Thyroid gland (tissue), 4 donors: ENCODE data around the gene TAPBP. TPM values are rescaled to one million over a fixed set of nuclear protein-coding genes. Genes with fewer than 3 reads are reported as not detected.
A peak's percentile ranks its signal among the peaks of the same experiment; 100 is the strongest.

Experiments
- DNase-seq, 2 donors: peaks; one replicate each; pipeline ENCODE4 v3.0.0-alpha.2; 2019
- H3K27ac ChIP-seq, 3 donors: fragments of 200-600 bp; sonication (generic); 1 replicate in 2 of 3; 2 replicates in 1 of 3; pipeline ENCODE4 v1.5.1; 2016 to 2019; ENCODE audit warnings: mild to moderate bottlenecking in 1 of 3, moderate library complexity in 1 of 3
- H3K27me3 ChIP-seq: fragments of 200-600 bp; sonication (generic); one replicate; pipeline ENCODE4 v1.5.1; 2019
- H3K36me3 ChIP-seq, 2 donors: fragments of 200-600 bp; sonication (generic); one replicate each; pipeline ENCODE4 v1.5.1; 2016 to 2019
- H3K4me1 ChIP-seq, 2 donors: fragments of 200-600 bp; sonication (generic); one replicate each; pipeline ENCODE4 v1.5.1; 2017 to 2019
- H3K4me3 ChIP-seq, 3 donors: fragments of 200-600 bp; sonication (generic); replicated peaks in 1 of 3; 1 replicate in 2 of 3; 2 replicates in 1 of 3; pipeline ENCODE4 v1.5.1; 2016; ENCODE audit warnings: mild to moderate bottlenecking in 1 of 3
- H3K9me3 ChIP-seq: fragments of 200-600 bp; sonication (generic); one replicate; pipeline ENCODE4 v1.5.1; 2017
- CTCF ChIP-seq, 6 experiments: fragments of 200-600 bp in 3 of 6; fragments of 450-650 bp in 3 of 6; sonication (generic) in 3 of 6; IDR thresholded peaks; one replicate each; pipeline ENCODE4 v1.5.1; 2016 to 2019; ENCODE audit warnings: antibody characterized with exemption in 6 of 6, mild to moderate bottlenecking in 2 of 6, inconsistent platforms in 1 of 6, moderate library complexity in 1 of 6
- POLR2A ChIP-seq, 2 donors: fragments of 450-650 bp; IDR thresholded peaks; one replicate each; pipeline ENCODE4 v1.6.1; 2017; ENCODE audit warnings: antibody characterized with exemption in 2 of 2, mild to moderate bottlenecking in 2 of 2, moderate library complexity in 1 of 2
- WGBS, 2 donors: methylation state at CpG; one replicate each; pipeline ENCODE4 v1.1.5; 2017; 5-methylcytosine and 5-hydroxymethylcytosine counted together
- intact Hi-C: fragments of 100-400 bp; cut with DNase I; formaldehyde crosslinking; loops from one replicate; pipeline ENCODE4 v1.15.1; 2023
- total RNA-seq, 4 donors: library from RNA; depleted of rRNA; stranded (reverse); fragments of >200 nt; gene quantifications; one replicate each; pipeline ENCODE4 v1.2.3, GENCODE V29; 2016

Gene TAPBP
- total RNA-seq, 4 donors from 2014 or later = 86.4 to 151 (median 132) TPM

GRCh38 chr6:33296797-33297405, 17.0 kb downstream of the TAPBP start:
- H3K9me3 ChIP-seq = no peaks in the 10 kb centered on the region
- no peaks in the 10 kb centered on the region for H3K27me3 ChIP-seq
- peaks cover 16 to 38% of the 10 kb centered on the region in 2 donors for H3K36me3 ChIP-seq
- peaks cover 7 to 21% of the 10 kb centered on the region in 2 donors for H3K4me1 ChIP-seq
- intact Hi-C loops = no loop called here
- 76 to 84% methylated on average over 9 to 12 of the region's 12 CpGs for WGBS, 2 donors
- peak overlapping the region; percentile 95 to 97 (median 96) for H3K27ac ChIP-seq
- DNase-seq = no peak
- H3K4me3 ChIP-seq = peak overlapping the region in 1 of 3 donors; percentile 94
- TF ChIP-seq POLR2A (IDR thresholded peaks at IDR 0.05) (no peak), CTCF (IDR thresholded peaks at IDR 0.05) (no peak)

- intact Hi-C loops = no loop called here
- peaks cover 7 to 16% of the 10 kb centered on the region in 2 donors for H3K4me1 ChIP-seq
- H3K4me3 ChIP-seq = no peak overlapping the region
- no peak for DNase-seq
- H3K9me3 ChIP-seq = no peaks in the 10 kb centered on the region
- H3K27ac ChIP-seq = no peak overlapping the region
- 89 to 92% methylated on average over 14 to 15 of the region's 15 CpGs for WGBS, 2 donors
- TF ChIP-seq POLR2A (IDR thresholded peaks at IDR 0.05) (no peak), CTCF (IDR thresholded peaks at IDR 0.05) (no peak)
- H3K36me3 ChIP-seq = peaks cover 21 to 41% of the 10 kb centered on the region in 2 donors
- no peaks in the 10 kb centered on the region for H3K27me3 ChIP-seq
Measured at GRCh38 chr6:33295621-33296369, 18.1 kb downstream of the TAPBP start.

- Histone ChIP-seq H3K27me3 (no peaks in the 10 kb centered on the region), H3K36me3 (peaks cover 21 to 41% of the 10 kb centered on the region in 2 donors), H3K9me3 (no peaks in the 10 kb centered on the region), H3K4me3 (no peak overlapping the region), H3K27ac (no peak overlapping the region), H3K4me1 (peaks cover 6 to 16% of the 10 kb centered on the region in 2 donors)
- intact Hi-C loops = no loop called here
- WGBS, 2 donors = 66 to 68% methylated on average over 10 of the region's 10 CpGs
- TF ChIP-seq CTCF (IDR thresholded peaks at IDR 0.05) = no peak
- TF ChIP-seq POLR2A (IDR thresholded peaks at IDR 0.05) = no peak
- DNase-seq = no peak
Measured at GRCh38 chr6:33294086-33294823, 19.6 kb downstream of the TAPBP start.

- intact Hi-C loops = no loop called here
- Histone ChIP-seq H3K9me3 (no peaks in the 10 kb centered on the region), H3K36me3 (peaks cover 21 to 41% of the 10 kb centered on the region in 2 donors), H3K4me3 (no peak overlapping the region), H3K27ac (no peak overlapping the region), H3K4me1 (peaks cover 9 to 20% of the 10 kb centered on the region in 2 donors), H3K27me3 (no peaks in the 10 kb centered on the region)
- 90 to 92% methylated on average over 16 of the region's 16 CpGs for WGBS, 2 donors
- no peak for DNase-seq
- no peak for TF ChIP-seq POLR2A (IDR thresholded peaks at IDR 0.05)
- no peak for TF ChIP-seq CTCF (IDR thresholded peaks at IDR 0.05)
Measured at GRCh38 chr6:33292996-33293682, 20.7 kb downstream of the TAPBP start.
